Thymus (tissue), 11 donors: ENCODE data around the gene PODXL2. TPM values are rescaled to one million over a fixed set of nuclear protein-coding genes. Genes with fewer than 3 reads are reported as not detected.

Experiments
- DNase-seq, 9 donors: peaks; one replicate each; pipeline ENCODE4 v3.0.0-alpha.2; 2013; ENCODE audit warnings: low spot score in 9 of 9, low read depth in 6 of 9, missing footprints in 1 of 9
- H3K27ac ChIP-seq, 2 donors: one replicate each; pipeline ENCODE4 v1.5.1; 2013; ENCODE audit warnings: control low read depth in 1 of 2, low read depth in 1 of 2, low read length in 1 of 2, mild to moderate bottlenecking in 1 of 2, moderate library complexity in 1 of 2
- H3K27me3 ChIP-seq, 2 donors: one replicate each; pipeline ENCODE4 v1.5.1; 2013; ENCODE audit warnings: low read length in 1 of 2; ENCODE audit not compliant: control insufficient read depth in 2 of 2, insufficient read depth in 1 of 2
- H3K36me3 ChIP-seq, 2 donors: one replicate each; pipeline ENCODE4 v1.5.1; 2013; ENCODE audit warnings: low read length in 1 of 2, mild to moderate bottlenecking in 1 of 2, moderate library complexity in 1 of 2; ENCODE audit not compliant: control insufficient read depth in 2 of 2, insufficient read depth in 2 of 2
- H3K4me1 ChIP-seq, 2 donors: one replicate each; pipeline ENCODE4 v1.5.1; 2013; ENCODE audit warnings: low read length in 2 of 2; ENCODE audit not compliant: control insufficient read depth in 2 of 2, insufficient read depth in 2 of 2
- H3K4me3 ChIP-seq, 2 donors: one replicate each; pipeline ENCODE4 v1.5.1; 2013; ENCODE audit warnings: low read length in 2 of 2, control low read depth in 1 of 2, mild to moderate bottlenecking in 1 of 2
- H3K9me3 ChIP-seq, 2 donors: one replicate each; pipeline ENCODE4 v1.5.1; 2013; ENCODE audit warnings: low read length in 1 of 2, mild to moderate bottlenecking in 1 of 2; ENCODE audit not compliant: control insufficient read depth in 2 of 2, insufficient read depth in 1 of 2
- WGBS: extraction: QIAGEN DNeasy Blood & Tissue Kit; methylation state at CpG from one replicate; pipeline ENCODE4 v1.1.7; 2013; 5-methylcytosine and 5-hydroxymethylcytosine counted together
- polyA plus RNA-seq: library from polyadenylated mRNA; stranded (reverse); fragments of 200-250 nt; gene quantifications from one replicate; pipeline ENCODE4 v1.2.3, GENCODE V29; 2013
- total RNA-seq: library from RNA; stranded (reverse); fragments of 120-200 nt; gene quantifications from one replicate; pipeline ENCODE4 v1.2.4, GENCODE V29; 2013
- donor health status: healthy.

PODXL2 gene
- total and polyA plus RNA-seq, 2 donors: 2.2 to 4.3 TPM

GRCh38 chr3:127660621-127661251 is 31.8 kb downstream of the PODXL2 start:
- Histone ChIP-seq H3K27me3 (no peaks in the 10 kb centered on the region), H3K36me3 (peaks cover 0 to 3% of the 10 kb centered on the region in 2 donors), H3K4me3 (no peak overlapping the region), H3K4me1 (no peaks in the 10 kb centered on the region), H3K27ac (no peak overlapping the region), H3K9me3 (no peaks in the 10 kb centered on the region)
- DNase-seq: no peak
- WGBS: 98% methylated on average over 10 of the region's 10 CpGs

- Histone ChIP-seq H3K27me3 (no peaks in the 10 kb centered on the region), H3K9me3 (no peaks in the 10 kb centered on the region), H3K4me3 (no peak overlapping the region), H3K36me3 (peaks cover 0 to 3% of the 10 kb centered on the region in 2 donors), H3K27ac (no peak overlapping the region), H3K4me1 (no peaks in the 10 kb centered on the region)
- DNase-seq: no peak
- WGBS: 96% methylated on average over 5 of the region's 5 CpGs
Observed at GRCh38 chr3:127661600-127661999, 32.6 kb downstream of the PODXL2 start.

- 96% methylated on average over 11 of the region's 11 CpGs for WGBS
- Histone ChIP-seq H3K36me3 (peaks cover 0 to 3% of the 10 kb centered on the region in 2 donors), H3K9me3 (no peaks in the 10 kb centered on the region), H3K4me3 (no peak overlapping the region), H3K27me3 (no peaks in the 10 kb centered on the region), H3K27ac (no peak overlapping the region), H3K4me1 (no peaks in the 10 kb centered on the region)
- DNase-seq: no peak
Observed at GRCh38 chr3:127662001-127662469, 33.0 kb downstream of the PODXL2 start.

- no peak for DNase-seq
- Histone ChIP-seq H3K27me3 (no peaks in the 10 kb centered on the region), H3K4me3 (no peak overlapping the region), H3K4me1 (no peaks in the 10 kb centered on the region), H3K27ac (no peak overlapping the region), H3K36me3 (peaks cover 0 to 3% of the 10 kb centered on the region in 2 donors), H3K9me3 (no peaks in the 10 kb centered on the region)
- WGBS: 97% methylated on average over 5 of the region's 5 CpGs
Observed at GRCh38 chr3:127663151-127663550, 34.2 kb downstream of the PODXL2 start.

DNA sequence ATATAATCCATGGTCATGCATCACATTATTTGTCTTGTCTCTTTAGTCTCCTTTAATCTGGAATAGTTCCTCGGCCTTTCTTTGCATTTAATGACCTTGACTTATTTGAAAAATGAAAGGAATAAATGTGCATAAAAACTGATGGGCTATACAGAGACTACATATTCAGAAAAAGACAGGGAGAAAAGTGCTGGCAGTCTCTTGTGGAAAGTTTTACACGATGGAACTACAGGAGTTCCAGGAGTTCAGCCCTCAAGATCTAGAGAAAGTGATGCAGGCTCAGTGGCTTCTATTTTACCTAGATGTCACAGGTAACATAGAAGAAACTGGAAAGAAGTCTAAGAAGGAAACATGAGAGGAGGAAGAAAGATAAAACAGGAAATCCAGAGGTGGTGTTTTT is 36.2 kb downstream of the PODXL2 start:
- Histone ChIP-seq H3K9me3 (no peaks in the 10 kb centered on the region), H3K4me3 (no peak overlapping the region), H3K4me1 (no peaks in the 10 kb centered on the region), H3K36me3 (peaks cover 0 to 3% of the 10 kb centered on the region in 2 donors), H3K27ac (no peak overlapping the region), H3K27me3 (no peaks in the 10 kb centered on the region)
- no peak for DNase-seq
- WGBS: 96% methylated on average over 2 of the region's 2 CpGs

- H3K36me3 ChIP-seq: peaks cover 0 to 3% of the 10 kb centered on the region in 2 donors
- no peak overlapping the region for H3K4me3 ChIP-seq
- no peaks in the 10 kb centered on the region for H3K9me3 ChIP-seq
- no peak for DNase-seq
- H3K4me1 ChIP-seq: no peaks in the 10 kb centered on the region
- no peak overlapping the region for H3K27ac ChIP-seq
- WGBS: 95% methylated on average over 3 of the region's 3 CpGs
- no peaks in the 10 kb centered on the region for H3K27me3 ChIP-seq
Observed at GRCh38 chr3:127665586-127665985, 36.6 kb downstream of the PODXL2 start.

DNA sequence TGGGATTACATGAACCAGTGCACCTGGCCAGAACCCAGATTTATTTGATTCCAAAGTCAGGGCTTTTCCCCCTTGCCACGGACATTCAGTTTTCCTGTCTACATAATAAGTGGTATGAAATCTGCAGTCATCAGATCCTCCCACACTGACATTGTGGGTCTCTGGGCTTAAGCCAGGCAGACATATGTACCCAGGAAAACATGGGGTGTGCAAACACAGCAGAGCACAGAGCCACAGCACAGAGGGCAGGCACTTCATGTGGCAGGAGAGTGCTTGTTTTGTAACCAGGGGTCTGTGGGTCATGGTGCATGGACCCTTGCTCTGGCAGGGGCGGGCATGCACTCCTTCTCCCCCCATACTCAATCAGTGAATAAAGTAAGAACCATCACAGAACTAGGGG is 37.7 kb downstream of the PODXL2 start:
- Histone ChIP-seq H3K36me3 (no peaks in the 10 kb centered on the region), H3K27ac (no peak overlapping the region), H3K4me1 (peaks cover 0 to 7% of the 10 kb centered on the region in 2 donors), H3K9me3 (no peaks in the 10 kb centered on the region), H3K27me3 (no peaks in the 10 kb centered on the region), H3K4me3 (no peak overlapping the region)
- 95% methylated on average over 2 of the region's 2 CpGs for whole genome bisulfite sequencing
- no peak for DNase-seq

GRCh38 chr3:127667119-127667681 is 38.2 kb downstream of the PODXL2 start:
- no peak for DNase-seq
- 98% methylated on average over 6 of the region's 6 CpGs for WGBS
- Histone ChIP-seq H3K36me3 (no peaks in the 10 kb centered on the region), H3K27me3 (no peaks in the 10 kb centered on the region), H3K9me3 (no peaks in the 10 kb centered on the region), H3K4me3 (no peak overlapping the region), H3K27ac (no peak overlapping the region), H3K4me1 (peaks cover 0 to 12% of the 10 kb centered on the region in 2 donors)

GRCh38 chr3:127668906-127669305 is 39.9 kb downstream of the PODXL2 start:
- Histone ChIP-seq H3K27ac (no peak overlapping the region), H3K27me3 (no peaks in the 10 kb centered on the region), H3K4me3 (no peak overlapping the region), H3K9me3 (no peaks in the 10 kb centered on the region), H3K4me1 (peaks cover 6 to 21% of the 10 kb centered on the region in 2 donors), H3K36me3 (no peaks in the 10 kb centered on the region)
- WGBS: over 99% methylated on average over 7 of the region's 7 CpGs
- DNase-seq: no peak
